HG02623 (cell line): ENCODE measurements around the gene CYP2D6.
A peak's percentile ranks its signal among the peaks of the same experiment; 100 is the strongest.

Experiments used
- ATAC-seq: cut with Tn5 transposase; IDR thresholded peaks from one replicate; pipeline ENCODE4 v1.9.1; 2021; ENCODE audit warnings: moderate library complexity; ENCODE audit not compliant: unreplicated experiment

The CYP2D6 gene

GRCh38 chr22:42090596-42091454 lies 39.8 kb downstream of the CYP2D6 start, which contains the start of gene NDUFA6:
NDUFA6 (minus strand) TSS chr22:42090772; CDS start chr22:42090744, 28 bp downstream.
- peak; percentile 95 for ATAC-seq

GRCh38 chr22:42086051-42086450 lies 44.6 kb downstream of the CYP2D6 start:
- ATAC-seq: no peak

GRCh38 chr22:42084874-42085273 lies 45.7 kb downstream of the CYP2D6 start:
- no peak for ATAC-seq

GRCh38 chr22:42083119-42083518 lies 47.5 kb downstream of the CYP2D6 start:
- ATAC-seq: no peak

- ATAC-seq: no peak
Observed at GRCh38 chr22:42080287-42080686, 50.3 kb downstream of the CYP2D6 start.

GRCh38 chr22:42079319-42080251 lies 51.0 kb downstream of the CYP2D6 start, which contains the start of gene SMDT1:
SMDT1 (plus strand) TSS chr22:42079700; CDS start chr22:42079769, 69 bp downstream.
- ATAC-seq: peak; percentile 81

GRCh38 chr22:42078469-42079318 lies 51.9 kb downstream of the CYP2D6 start:
- no peak for ATAC-seq

GRCh38 chr22:42077486-42078125 lies 53.0 kb downstream of the CYP2D6 start:
- ATAC-seq: no peak

GRCh38 chr22:42076764-42077485 lies 53.7 kb downstream of the CYP2D6 start:
- no peak for ATAC-seq
